Measurements from ENCODE around the gene SLC1A3.

Gene SLC1A3

GRCh38 chr5:36689225-36689624, 82.8 kb downstream of the SLC1A3 start:
- Mint-ChIP-seq H3K9me3 (no peaks in the 10 kb centered on the region), H3K4me1 (ENCODE audit: low read depth) (peaks cover 9% of the 10 kb centered on the region), H3K27ac (no peak overlapping the region), H3K27me3 (ENCODE audit: low read depth) (peaks cover 26% of the 10 kb centered on the region), H3K36me3 (ENCODE audit: low read depth) (no peaks in the 10 kb centered on the region), H3K4me3 (no peak overlapping the region)

GRCh38 chr5:36690041-36690961, 83.9 kb downstream of the SLC1A3 start:
- no peak overlapping the region for H3K27ac Mint-ChIP-seq

GRCh38 chr5:36691226-36691625, 84.8 kb downstream of the SLC1A3 start:
- H3K4me3 Mint-ChIP-seq, result no peak overlapping the region
- peaks cover 9% of the 10 kb centered on the region for H3K4me1 Mint-ChIP-seq (ENCODE audit: low read depth)
- peaks cover 27% of the 10 kb centered on the region for H3K27me3 Mint-ChIP-seq (ENCODE audit: low read depth)
- H3K36me3 Mint-ChIP-seq (ENCODE audit: low read depth), result no peaks in the 10 kb centered on the region
- H3K9me3 Mint-ChIP-seq, result no peaks in the 10 kb centered on the region
- H3K27ac Mint-ChIP-seq, result no peak overlapping the region

More at GRCh38 chr5:36690041-36690961, 83.9 kb downstream of the SLC1A3 start:
- Mint-ChIP-seq H3K4me1 (ENCODE audit: low read depth) (peaks cover 9% of the 10 kb centered on the region), H3K36me3 (ENCODE audit: low read depth) (no peaks in the 10 kb centered on the region), H3K4me3 (peak overlapping the region; percentile 81), H3K9me3 (no peaks in the 10 kb centered on the region), H3K27me3 (ENCODE audit: low read depth) (peaks cover 27% of the 10 kb centered on the region)

GRCh38 chr5:36691696-36692371, 85.4 kb downstream of the SLC1A3 start:
- Mint-ChIP-seq H3K27ac (no peak overlapping the region), H3K36me3 (ENCODE audit: low read depth) (no peaks in the 10 kb centered on the region), H3K4me3 (no peak overlapping the region), H3K27me3 (ENCODE audit: low read depth) (peaks cover 27% of the 10 kb centered on the region), H3K9me3 (no peaks in the 10 kb centered on the region), H3K4me1 (ENCODE audit: low read depth) (peaks cover 9% of the 10 kb centered on the region)

- Mint-ChIP-seq H3K27me3 (ENCODE audit: low read depth) (peaks cover 27% of the 10 kb centered on the region), H3K36me3 (ENCODE audit: low read depth) (no peaks in the 10 kb centered on the region), H3K9me3 (no peaks in the 10 kb centered on the region), H3K27ac (no peak overlapping the region), H3K4me1 (ENCODE audit: low read depth) (peaks cover 9% of the 10 kb centered on the region), H3K4me3 (no peak overlapping the region)
Measured at GRCh38 chr5:36692791-36693763, 86.7 kb downstream of the SLC1A3 start.

- Mint-ChIP-seq H3K4me3 (no peak overlapping the region), H3K27ac (no peak overlapping the region), H3K4me1 (ENCODE audit: low read depth) (peaks cover 9% of the 10 kb centered on the region), H3K27me3 (ENCODE audit: low read depth) (peaks cover 27% of the 10 kb centered on the region), H3K36me3 (ENCODE audit: low read depth) (no peaks in the 10 kb centered on the region), H3K9me3 (no peaks in the 10 kb centered on the region)
Measured at GRCh38 chr5:36694351-36694750, 87.9 kb downstream of the SLC1A3 start.

- peaks cover 19% of the 10 kb centered on the region for H3K27me3 Mint-ChIP-seq (ENCODE audit: low read depth)
- no peak overlapping the region for H3K27ac Mint-ChIP-seq
- no peaks in the 10 kb centered on the region for H3K9me3 Mint-ChIP-seq
Measured at GRCh38 chr5:36696059-36696673, 89.8 kb downstream of the SLC1A3 start.

GRCh38 chr5:36698031-36698430, 91.6 kb downstream of the SLC1A3 start:
- H3K27ac Mint-ChIP-seq, result no peak overlapping the region
- no peaks in the 10 kb centered on the region for H3K4me1 Mint-ChIP-seq (ENCODE audit: low read depth)
- no peak overlapping the region for H3K4me3 Mint-ChIP-seq
- H3K27me3 Mint-ChIP-seq (ENCODE audit: low read depth), result peaks cover 4% of the 10 kb centered on the region
- H3K9me3 Mint-ChIP-seq, result no peaks in the 10 kb centered on the region
- H3K36me3 Mint-ChIP-seq (ENCODE audit: low read depth), result no peaks in the 10 kb centered on the region

More at GRCh38 chr5:36696059-36696673, 89.8 kb downstream of the SLC1A3 start:
- H3K4me3 Mint-ChIP-seq, result no peak overlapping the region
- no peaks in the 10 kb centered on the region for H3K4me1 Mint-ChIP-seq (ENCODE audit: low read depth)
- no peaks in the 10 kb centered on the region for H3K36me3 Mint-ChIP-seq (ENCODE audit: low read depth)

- Mint-ChIP-seq H3K9me3 (no peaks in the 10 kb centered on the region), H3K4me1 (ENCODE audit: low read depth) (no peaks in the 10 kb centered on the region), H3K36me3 (ENCODE audit: low read depth) (peaks cover 2% of the 10 kb centered on the region), H3K27ac (no peak overlapping the region), H3K27me3 (ENCODE audit: low read depth) (no peaks in the 10 kb centered on the region), H3K4me3 (no peak overlapping the region)
Measured at GRCh38 chr5:36701085-36701698, 94.8 kb downstream of the SLC1A3 start.

GRCh38 chr5:36703245-36703860, 96.9 kb downstream of the SLC1A3 start:
- H3K4me1 Mint-ChIP-seq (ENCODE audit: low read depth), result no peaks in the 10 kb centered on the region
- no peaks in the 10 kb centered on the region for H3K27me3 Mint-ChIP-seq (ENCODE audit: low read depth)
- H3K27ac Mint-ChIP-seq, result no peak overlapping the region
- H3K9me3 Mint-ChIP-seq, result no peaks in the 10 kb centered on the region
- H3K36me3 Mint-ChIP-seq (ENCODE audit: low read depth), result peaks cover 2% of the 10 kb centered on the region
- no peak overlapping the region for H3K4me3 Mint-ChIP-seq

- Mint-ChIP-seq H3K27ac (no peak overlapping the region), H3K36me3 (ENCODE audit: low read depth) (peaks cover 2% of the 10 kb centered on the region)
Measured at GRCh38 chr5:36704131-36704530, 97.7 kb downstream of the SLC1A3 start.

GRCh38 chr5:36705055-36705454, 98.6 kb downstream of the SLC1A3 start:
- Mint-ChIP-seq H3K36me3 (ENCODE audit: low read depth) (peaks cover 2% of the 10 kb centered on the region), H3K27ac (no peak overlapping the region), H3K4me1 (ENCODE audit: low read depth) (no peaks in the 10 kb centered on the region)

More at GRCh38 chr5:36704131-36704530, 97.7 kb downstream of the SLC1A3 start:
- no peaks in the 10 kb centered on the region for H3K27me3 Mint-ChIP-seq (ENCODE audit: low read depth)
- H3K9me3 Mint-ChIP-seq, result no peaks in the 10 kb centered on the region
- H3K4me3 Mint-ChIP-seq, result no peak overlapping the region
- no peaks in the 10 kb centered on the region for H3K4me1 Mint-ChIP-seq (ENCODE audit: low read depth)

GRCh38 chr5:36706662-36707061, 100.3 kb downstream of the SLC1A3 start:
- no peaks in the 10 kb centered on the region for H3K9me3 Mint-ChIP-seq

More at GRCh38 chr5:36705055-36705454, 98.6 kb downstream of the SLC1A3 start:
- no peaks in the 10 kb centered on the region for H3K27me3 Mint-ChIP-seq (ENCODE audit: low read depth)
- H3K4me3 Mint-ChIP-seq, result no peak overlapping the region
- no peaks in the 10 kb centered on the region for H3K9me3 Mint-ChIP-seq

More at GRCh38 chr5:36706662-36707061, 100.3 kb downstream of the SLC1A3 start:
- H3K36me3 Mint-ChIP-seq (ENCODE audit: low read depth), result peaks cover 2% of the 10 kb centered on the region
- H3K27me3 Mint-ChIP-seq (ENCODE audit: low read depth), result no peaks in the 10 kb centered on the region
- no peak overlapping the region for H3K27ac Mint-ChIP-seq
- no peaks in the 10 kb centered on the region for H3K4me1 Mint-ChIP-seq (ENCODE audit: low read depth)
- no peak overlapping the region for H3K4me3 Mint-ChIP-seq
